Ectodermal cell (in vitro differentiated cells): ENCODE data around the gene IQCN.
A peak's percentile ranks its signal among the peaks of the same experiment; 100 is the strongest.

Source experiments
- H3K27ac ChIP-seq: 2 replicates; pipeline ENCODE4 v1.7.0; 2013; ENCODE audit warnings: mild to moderate bottlenecking, low read depth, low read length; ENCODE audit not compliant: insufficient read depth, poor library complexity, severe bottlenecking
- H3K27me3 ChIP-seq: 2 replicates; pipeline ENCODE4 v1.7.0; 2013; ENCODE audit warnings: mild to moderate bottlenecking, low read length; ENCODE audit not compliant: insufficient read depth, control insufficient read depth, poor library complexity, severe bottlenecking
- H3K36me3 ChIP-seq: one replicate; pipeline ENCODE4 v1.7.0; 2013; ENCODE audit warnings: low read length; ENCODE audit not compliant: control insufficient read depth, insufficient read depth
- H3K4me1 ChIP-seq: one replicate; pipeline ENCODE4 v1.7.0; 2013; ENCODE audit warnings: low read length; ENCODE audit not compliant: control insufficient read depth, insufficient read depth
- H3K4me3 ChIP-seq: 2 replicates; pipeline ENCODE4 v1.7.0; 2013; ENCODE audit warnings: low read depth, low read length, control low read depth; ENCODE audit not compliant: insufficient read depth
- H3K9me3 ChIP-seq: 2 replicates; pipeline ENCODE4 v1.7.0; 2013; ENCODE audit warnings: mild to moderate bottlenecking, low read length, moderate library complexity; ENCODE audit not compliant: control insufficient read depth
- WGBS, 2 experiments: methylation state at CpG; one replicate each; pipeline ENCODE4 v1.1.7; 2013; ENCODE audit warnings: missing lambda C conversion rate in 2 of 2; 5-methylcytosine and 5-hydroxymethylcytosine counted together

The IQCN gene

DNA sequence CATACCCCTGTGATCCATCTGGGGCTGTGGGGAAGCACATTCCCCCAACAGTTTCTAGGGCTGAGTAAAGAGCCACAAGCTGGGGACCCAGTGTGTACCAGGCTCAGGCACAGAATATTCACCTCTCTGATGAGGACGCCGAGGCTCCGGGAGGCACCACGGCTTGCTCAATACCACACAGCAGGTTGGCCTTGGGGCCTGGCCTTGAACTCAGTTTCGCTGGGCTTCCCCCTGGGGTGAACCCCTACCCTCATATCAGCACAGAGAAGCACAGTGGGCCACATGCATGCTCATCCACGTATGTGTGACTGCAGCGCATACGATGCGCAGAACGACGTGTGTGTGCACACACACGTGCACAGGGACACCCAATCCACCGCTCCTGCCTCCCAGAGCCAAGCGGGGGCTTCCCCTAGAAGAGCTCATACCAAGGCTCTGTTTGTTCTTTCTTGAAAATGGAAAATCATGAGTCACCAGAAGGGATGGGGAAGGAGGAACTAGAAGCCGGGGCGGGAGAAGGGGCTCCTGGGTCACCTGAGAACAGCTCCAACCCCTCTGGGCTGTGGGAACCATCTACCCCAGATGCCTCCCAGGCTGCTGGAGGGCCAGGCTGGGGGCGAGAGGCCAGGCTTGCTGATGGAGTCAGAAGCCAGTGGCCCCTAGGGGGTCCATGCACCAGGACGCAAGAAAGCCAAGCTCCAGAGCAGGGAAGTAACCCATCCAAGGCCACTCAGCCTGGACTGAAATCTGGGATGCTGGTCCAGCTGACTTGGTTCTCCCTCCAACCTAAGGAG, 43.1 kb downstream of the IQCN start:
- Histone ChIP-seq H3K4me3 (no peak overlapping the region), H3K27ac (no peak overlapping the region), H3K27me3 (peaks cover 35% of the 10 kb centered on the region), H3K4me1 (peaks cover 4% of the 10 kb centered on the region), H3K9me3 (no peaks in the 10 kb centered on the region), H3K36me3 (no peaks in the 10 kb centered on the region)
- 69 to 72% methylated on average over 18 of the region's 18 CpGs for WGBS, 2 experiments

DNA sequence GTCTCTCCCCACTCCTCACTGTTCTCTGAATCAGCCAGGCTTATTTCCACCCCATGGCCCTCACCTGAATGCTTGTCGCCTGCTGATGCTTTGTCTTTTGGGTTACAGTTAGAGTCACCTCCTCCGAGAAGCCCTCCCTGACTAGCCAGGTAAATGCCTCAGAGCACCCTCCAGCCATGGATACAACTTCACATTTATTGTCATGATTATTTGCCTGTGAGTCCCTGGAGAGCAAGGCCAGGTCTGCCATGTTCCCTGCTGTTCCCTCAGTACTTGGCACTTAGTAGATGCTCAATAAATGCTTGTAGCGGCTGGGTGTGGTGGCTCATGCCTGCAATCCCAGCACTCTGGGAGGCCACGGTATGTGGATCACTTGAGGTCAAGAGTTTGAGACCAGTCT, 44.3 kb downstream of the IQCN start:
- H3K27ac ChIP-seq: no peak overlapping the region

DNA sequence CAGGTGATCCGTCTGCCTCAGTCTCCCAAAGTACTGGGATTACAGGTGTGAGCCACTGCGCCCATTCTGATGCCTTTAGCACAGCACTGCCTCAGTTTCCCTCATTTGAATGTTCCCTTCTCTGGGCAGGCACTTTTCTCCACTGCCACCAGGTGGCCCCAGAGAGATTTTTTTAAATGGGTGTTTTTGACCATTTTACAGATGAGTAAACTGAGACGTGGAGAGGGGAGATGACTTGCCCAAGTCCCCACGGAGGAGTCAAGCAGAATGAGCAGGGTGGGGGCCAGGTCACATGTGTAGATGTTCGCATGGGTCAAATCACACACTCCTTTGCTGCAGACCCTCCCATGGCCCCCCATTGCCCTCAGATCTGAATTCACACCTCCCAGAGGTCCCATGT, 44.8 kb downstream of the IQCN start:
- Histone ChIP-seq H3K36me3 (no peaks in the 10 kb centered on the region), H3K4me3 (no peak overlapping the region), H3K4me1 (peaks cover 8% of the 10 kb centered on the region), H3K9me3 (no peaks in the 10 kb centered on the region), H3K27ac (no peak overlapping the region), H3K27me3 (peaks cover 50% of the 10 kb centered on the region)
- 82 to 87% methylated on average over 5 of the region's 5 CpGs for WGBS, 2 experiments

More for the DNA sequence above, 44.3 kb downstream of the IQCN start:
- peaks cover 47% of the 10 kb centered on the region for H3K27me3 ChIP-seq
- peaks cover 8% of the 10 kb centered on the region for H3K4me1 ChIP-seq
- no peaks in the 10 kb centered on the region for H3K36me3 ChIP-seq
- 77 to 80% methylated on average over 4 of the region's 4 CpGs for WGBS, 2 experiments
- no peaks in the 10 kb centered on the region for H3K9me3 ChIP-seq
- no peak overlapping the region for H3K4me3 ChIP-seq

DNA sequence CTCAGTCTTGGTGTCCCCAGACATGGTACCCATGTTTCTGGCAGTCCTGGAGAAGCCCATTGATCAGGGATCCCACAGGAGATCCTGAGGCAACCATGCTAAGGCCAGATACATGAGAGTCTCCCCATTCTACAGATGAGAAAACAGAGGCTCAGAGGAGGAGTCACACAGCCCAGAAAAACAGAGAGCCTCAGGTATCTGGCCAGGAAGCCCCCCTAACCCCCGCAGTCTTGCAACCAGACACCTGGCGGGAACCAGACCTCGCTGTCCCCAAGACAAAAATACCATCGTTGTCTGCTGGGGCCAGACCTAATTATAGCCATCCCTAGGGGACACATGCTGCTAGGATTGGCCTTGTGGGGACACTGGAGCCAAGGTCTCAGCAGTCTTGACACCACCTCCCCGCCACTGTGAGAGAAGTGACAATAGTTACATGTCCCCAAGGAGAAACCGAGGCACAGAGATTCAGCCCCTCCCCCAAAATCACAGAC, 46.4 kb downstream of the IQCN start:
- Histone ChIP-seq H3K27ac (no peak overlapping the region), H3K4me3 (no peak overlapping the region), H3K36me3 (no peaks in the 10 kb centered on the region), H3K9me3 (no peaks in the 10 kb centered on the region), H3K4me1 (peaks cover 8% of the 10 kb centered on the region), H3K27me3 (peaks cover 43% of the 10 kb centered on the region)
- WGBS, 2 experiments: 90 to 94% methylated on average over 6 of the region's 6 CpGs

DNA sequence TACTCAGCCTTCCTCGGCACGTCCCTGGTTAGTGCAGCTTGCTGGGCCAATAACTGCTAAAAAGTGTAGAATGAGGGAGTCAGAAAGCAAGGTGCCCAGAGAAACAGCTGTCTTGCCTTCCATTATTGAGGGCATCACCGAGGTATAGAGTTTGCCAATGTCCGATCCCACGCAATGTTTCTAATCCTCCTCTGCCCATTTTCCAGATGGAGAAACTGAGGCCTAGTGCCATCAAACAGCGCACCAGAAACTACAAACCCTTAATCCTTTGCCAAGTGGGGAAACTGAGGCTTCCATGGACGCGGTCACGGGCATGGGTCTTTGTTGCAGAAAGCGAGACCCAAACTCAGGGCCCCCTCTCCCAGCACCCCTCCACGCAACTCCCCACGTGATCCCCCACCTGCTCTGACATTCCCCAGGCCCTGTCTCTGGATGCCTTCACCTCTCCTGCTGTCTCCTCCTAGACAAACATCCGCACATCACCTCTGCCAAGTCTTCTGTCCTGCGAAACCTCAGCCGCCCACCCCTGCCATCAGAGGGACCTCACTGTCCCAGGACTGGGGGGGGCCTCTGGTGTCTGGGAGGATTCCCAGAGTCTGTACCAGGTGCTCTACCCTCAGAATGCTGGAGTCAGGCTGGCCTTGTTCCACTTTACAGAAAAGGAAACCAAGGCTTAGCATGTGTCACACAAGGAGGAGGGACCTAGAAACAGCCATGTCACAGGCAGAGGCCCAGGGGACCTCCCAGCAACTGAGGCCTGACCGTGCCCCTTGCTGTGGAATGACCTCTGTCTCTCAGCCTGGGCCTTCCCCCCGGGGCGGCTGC, 47.1 kb downstream of the IQCN start:
- H3K27ac ChIP-seq: no peak overlapping the region
- peaks cover 41% of the 10 kb centered on the region for H3K27me3 ChIP-seq
- H3K36me3 ChIP-seq: no peaks in the 10 kb centered on the region
- peaks cover 5% of the 10 kb centered on the region for H3K4me1 ChIP-seq
- H3K9me3 ChIP-seq: no peaks in the 10 kb centered on the region
- no peak overlapping the region for H3K4me3 ChIP-seq
- 91 to 93% methylated on average over 18 of the region's 18 CpGs for WGBS, 2 experiments

DNA sequence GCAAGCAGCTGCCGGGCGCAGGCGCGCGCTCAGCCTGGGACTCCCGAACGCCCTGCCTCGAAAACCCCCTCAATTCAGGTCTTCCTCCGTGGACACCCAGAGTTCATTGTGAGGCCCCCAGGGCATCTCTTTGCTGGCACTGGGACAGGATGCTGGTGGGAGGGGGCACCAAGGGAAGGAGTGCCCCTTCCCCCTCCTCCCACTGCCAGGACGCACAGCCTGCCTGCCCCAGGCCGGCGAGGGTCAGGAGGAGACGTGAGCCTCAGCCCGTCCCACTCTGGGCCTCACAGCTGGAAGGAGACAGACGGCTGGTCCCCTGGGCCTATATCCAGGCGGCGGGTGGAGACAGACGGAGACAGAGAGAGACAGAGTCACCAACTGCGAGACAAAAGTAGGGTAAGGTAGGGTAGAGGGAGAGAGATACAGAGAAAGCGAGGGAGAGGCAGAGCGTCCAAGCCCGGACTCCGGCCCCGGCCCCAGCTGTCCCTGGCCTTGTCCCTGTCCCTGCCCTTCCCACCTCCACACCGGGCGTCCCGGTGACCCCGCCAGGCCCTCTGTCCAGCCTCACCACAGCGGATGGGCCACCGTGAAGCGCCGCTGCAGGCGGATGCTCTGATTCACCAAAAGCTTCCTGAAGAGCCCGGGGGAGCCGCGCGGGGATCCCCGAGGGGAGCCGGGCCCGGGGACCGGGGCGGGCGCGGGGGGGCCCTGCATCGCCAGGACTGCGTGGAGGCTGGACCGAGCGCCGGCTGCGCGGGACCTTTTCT, 48.4 kb downstream of the IQCN start, which contains the start of gene PDE4C:
PDE4C (minus strand) TSS at position 737 of the 767 bp plus-strand sequence; CDS start at position 714, 23 bp downstream.
- Histone ChIP-seq H3K9me3 (no peaks in the 10 kb centered on the region), H3K27me3 (peaks cover 36% of the 10 kb centered on the region), H3K4me3 (no peak within 1 kb of the TSS), H3K27ac (no peak within 1 kb of the TSS), H3K36me3 (no peaks in the 10 kb centered on the region), H3K4me1 (peaks cover 4% of the 10 kb centered on the region)
- WGBS, 2 experiments: 22 to 25% methylated on average over 51 of the region's 51 CpGs

DNA sequence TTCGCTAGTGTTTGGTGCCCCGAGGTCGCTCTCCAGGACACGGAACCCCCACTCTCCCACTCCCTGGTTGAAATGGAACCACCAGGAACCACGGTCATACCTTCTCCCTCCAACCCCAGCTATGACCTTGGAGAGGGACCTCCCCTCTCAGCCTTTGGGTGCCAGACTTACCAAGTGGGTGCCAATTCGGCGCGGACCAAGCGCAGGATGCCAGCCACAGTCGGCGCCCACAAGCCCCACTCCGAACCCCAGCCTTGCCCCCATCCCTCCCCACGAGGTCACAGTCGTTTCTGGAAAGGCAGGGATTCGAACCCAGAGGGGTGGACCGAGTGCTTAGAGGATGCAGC, 48.9 kb downstream of the IQCN start:
- Histone ChIP-seq H3K9me3 (no peaks in the 10 kb centered on the region), H3K27ac (no peak overlapping the region), H3K36me3 (no peaks in the 10 kb centered on the region), H3K4me3 (no peak overlapping the region), H3K27me3 (peaks cover 41% of the 10 kb centered on the region), H3K4me1 (peaks cover 4% of the 10 kb centered on the region)
- 29 to 37% methylated on average over 16 of the region's 16 CpGs for whole genome bisulfite sequencing, 2 experiments

DNA sequence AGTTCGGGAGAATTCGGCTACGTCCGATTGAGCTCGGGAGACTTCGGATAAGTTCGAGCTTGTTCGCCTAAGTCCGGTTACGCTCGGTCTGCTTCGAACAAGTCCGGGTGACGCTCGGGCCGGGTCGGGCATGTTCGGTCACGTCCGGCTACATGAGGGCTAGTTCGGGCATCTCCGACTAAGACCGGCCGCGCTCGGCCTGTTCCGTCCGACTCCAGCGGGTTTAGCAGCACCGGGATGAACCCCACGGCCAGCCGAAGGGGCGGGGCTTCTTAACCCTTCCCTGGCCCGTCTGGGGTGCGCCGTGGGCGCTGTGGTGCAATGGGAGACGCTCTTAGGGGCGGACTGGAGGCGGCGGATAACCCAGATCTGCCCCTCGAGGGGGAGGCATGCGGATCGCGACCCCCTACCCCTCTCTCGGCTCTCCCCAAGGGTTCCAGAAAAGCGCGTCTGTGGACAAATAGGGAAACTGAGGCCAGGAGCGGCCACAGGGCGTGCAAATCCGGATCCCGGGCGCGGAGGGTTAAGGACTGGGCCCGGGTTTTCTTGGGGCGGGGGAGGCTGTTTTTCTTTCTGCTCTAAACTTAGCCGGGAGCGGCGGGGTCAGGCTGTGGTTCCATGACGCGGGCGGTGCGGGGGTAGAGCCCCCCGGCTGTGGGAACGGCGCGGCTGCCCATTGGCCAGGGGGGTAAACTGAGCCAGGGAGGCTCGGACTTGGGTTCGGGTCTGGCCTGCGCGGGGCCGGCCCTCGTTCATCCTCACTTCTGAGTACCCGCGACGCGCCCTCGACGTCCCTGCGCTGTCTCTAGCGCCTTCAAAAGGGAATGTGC, 49.5 kb downstream of the IQCN start:
- H3K9me3 ChIP-seq: no peaks in the 10 kb centered on the region
- H3K4me3 ChIP-seq: peak overlapping the region; percentile 72
- no peaks in the 10 kb centered on the region for H3K36me3 ChIP-seq
- H3K27ac ChIP-seq: peak overlapping the region; percentile 46
- WGBS, 2 experiments: 5% methylated on average over 81 of the region's 81 CpGs
- H3K27me3 ChIP-seq: peaks cover 44% of the 10 kb centered on the region
- peaks cover 4% of the 10 kb centered on the region for H3K4me1 ChIP-seq

DNA sequence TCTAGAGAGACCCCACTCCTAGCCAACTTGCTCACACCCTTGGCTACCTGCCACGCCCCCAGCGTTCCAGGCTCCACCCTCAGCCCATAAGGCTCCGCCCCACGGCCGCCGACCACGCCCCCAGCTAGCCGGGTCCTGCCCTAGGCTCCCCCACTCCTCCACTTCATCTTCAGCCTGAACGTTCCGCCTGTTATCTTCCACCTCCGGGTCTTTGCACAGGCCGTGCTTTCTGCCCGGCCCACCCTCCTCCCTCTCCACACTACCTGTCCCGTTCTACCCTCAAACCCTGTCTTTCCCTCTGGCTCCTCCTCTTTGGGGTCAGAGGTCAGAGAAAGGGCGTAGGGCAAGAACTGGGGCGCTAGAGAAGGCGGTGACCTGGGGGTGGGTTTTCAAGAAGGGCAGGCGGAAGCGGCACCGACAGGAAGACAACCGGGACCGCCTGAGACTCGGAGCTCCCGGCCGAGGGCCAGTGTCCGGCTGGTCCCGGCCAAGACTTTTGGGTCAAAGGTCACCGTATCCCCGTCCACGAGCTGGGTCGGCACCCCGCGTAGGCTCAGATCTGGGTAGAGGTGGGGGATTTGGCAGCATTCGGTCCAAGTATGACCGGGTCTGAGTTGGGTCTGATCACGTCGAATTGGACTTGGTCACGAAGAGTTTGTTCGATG, 50.3 kb downstream of the IQCN start:
- 2 to 4% methylated on average over 39 of the region's 39 CpGs for WGBS, 2 experiments
- Histone ChIP-seq H3K36me3 (no peaks in the 10 kb centered on the region), H3K4me3 (peak overlapping the region; percentile 72), H3K9me3 (no peaks in the 10 kb centered on the region), H3K27me3 (peaks cover 44% of the 10 kb centered on the region), H3K4me1 (peaks cover 4% of the 10 kb centered on the region), H3K27ac (peak overlapping the region; percentile 46)
